Muscle layer of duodenum (tissue), 2 donors: ENCODE results near the gene OSBPL9.
"Not testable (repeated sequence)": the region's sequence is repeated elsewhere in the genome, so short reads cannot be mapped to it uniquely, and the experiment has no call there.

ENCODE experiments used
- H3K27ac ChIP-seq: one replicate; pipeline ENCODE4 v1.7.0; 2013; ENCODE audit warnings: mild to moderate bottlenecking, low read length
- H3K27me3 ChIP-seq: one replicate; pipeline ENCODE4 v1.7.0; 2013; ENCODE audit warnings: low read depth, mild to moderate bottlenecking, control low read depth, low read length
- H3K36me3 ChIP-seq, 2 donors: one replicate each; pipeline ENCODE4 v1.7.0; 2013; ENCODE audit warnings: low read length in 2 of 2, control low read depth in 1 of 2, mild to moderate bottlenecking in 1 of 2; ENCODE audit not compliant: insufficient read depth in 2 of 2, control insufficient read depth in 1 of 2
- H3K4me1 ChIP-seq, 2 donors: one replicate each; pipeline ENCODE4 v1.7.0; 2013; ENCODE audit warnings: low read length in 2 of 2, mild to moderate bottlenecking in 2 of 2, control low read depth in 1 of 2, moderate library complexity in 1 of 2; ENCODE audit not compliant: insufficient read depth in 2 of 2, control insufficient read depth in 1 of 2
- H3K4me3 ChIP-seq, 2 donors: one replicate each; pipeline ENCODE4 v1.7.0; 2013; ENCODE audit warnings: low read length in 2 of 2, low read depth in 1 of 2, mild to moderate bottlenecking in 1 of 2
- H3K9me3 ChIP-seq, 2 donors: one replicate each; pipeline ENCODE4 v1.7.0; 2013; ENCODE audit warnings: low read length in 2 of 2, control low read depth in 1 of 2, mild to moderate bottlenecking in 1 of 2; ENCODE audit not compliant: control insufficient read depth in 1 of 2
- donor health status: healthy.

The OSBPL9 gene

DNA sequence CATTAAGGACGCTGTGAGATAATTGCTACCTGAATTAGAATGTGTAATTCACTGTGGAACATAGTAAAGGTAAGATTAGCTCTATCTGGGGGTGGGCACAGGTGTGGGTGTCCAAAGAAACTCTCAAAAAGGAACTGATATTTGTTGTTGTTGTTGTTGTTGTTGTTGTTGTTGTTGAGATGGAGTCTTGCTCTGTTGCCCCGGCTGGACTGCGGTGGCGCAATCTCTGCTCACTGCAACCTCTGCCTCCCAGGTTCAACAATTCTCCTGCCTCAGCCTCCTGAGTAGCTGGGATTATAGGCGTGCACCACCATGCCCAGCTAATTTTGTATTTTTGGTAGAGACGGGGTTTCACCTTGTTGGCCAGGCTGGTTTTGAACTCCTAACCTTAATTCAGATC is 6.8 kb upstream of the OSBPL9 start:
- not testable (repeated sequence) for H3K4me3 ChIP-seq, H3K36me3 ChIP-seq, H3K27ac ChIP-seq, H3K27me3 ChIP-seq, H3K4me1 ChIP-seq, H3K9me3 ChIP-seq

DNA sequence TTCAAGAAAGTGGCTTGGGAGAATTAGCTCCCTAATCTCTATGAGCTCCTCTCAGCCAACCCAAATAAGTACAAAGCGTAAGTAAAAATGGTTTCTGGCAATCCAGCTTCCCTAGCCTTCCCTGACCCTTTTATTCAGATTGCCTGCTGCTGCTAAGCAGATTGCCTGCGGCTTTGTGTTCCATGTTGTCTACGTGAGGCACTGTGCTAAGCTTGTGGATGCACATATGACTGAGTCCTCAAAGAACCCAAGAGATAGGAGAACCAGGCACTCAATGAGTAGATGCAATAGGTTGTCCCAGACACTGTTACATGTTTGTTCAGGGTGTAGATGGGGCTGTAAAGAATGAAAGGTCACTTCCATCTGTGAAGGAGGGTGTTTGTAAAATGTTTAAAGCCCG is 6.3 kb upstream of the OSBPL9 start:
- Histone ChIP-seq H3K27me3 (no peaks in the 10 kb centered on the region), H3K4me3 (no peak overlapping the region), H3K36me3 (no peaks in the 10 kb centered on the region), H3K27ac (no peak overlapping the region), H3K4me1 (peaks cover 0 to 5% of the 10 kb centered on the region in 2 donors), H3K9me3 (no peaks in the 10 kb centered on the region)

DNA sequence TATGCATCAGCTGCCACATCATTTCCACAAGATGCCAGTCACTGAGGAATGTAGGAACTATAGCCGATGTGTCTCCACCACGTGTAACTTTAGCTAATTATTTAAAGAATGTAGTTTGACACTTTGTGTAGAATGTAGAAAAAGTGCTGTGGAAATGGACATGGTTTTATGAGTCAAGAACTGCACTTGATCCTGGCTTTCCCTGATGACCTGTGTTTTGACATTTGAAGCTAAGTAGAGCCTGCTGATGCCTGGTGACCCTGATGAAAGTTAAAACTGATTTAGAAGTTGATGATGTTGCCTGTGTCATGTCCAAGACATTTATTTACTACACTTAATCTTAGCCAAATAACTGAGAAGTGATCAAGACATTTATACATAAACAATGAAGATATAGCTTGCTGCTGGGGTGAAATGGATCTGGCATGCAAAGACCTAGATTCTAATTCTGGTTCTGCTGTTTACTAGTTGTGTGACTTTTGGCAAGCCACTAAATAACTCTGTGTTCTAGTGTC is 4.4 kb upstream of the OSBPL9 start:
- no peaks in the 10 kb centered on the region for H3K9me3 ChIP-seq
- no peaks in the 10 kb centered on the region for H3K27me3 ChIP-seq
- H3K4me1 ChIP-seq = peaks cover 0 to 11% of the 10 kb centered on the region in 2 donors
- H3K4me3 ChIP-seq = no peak overlapping the region
- peaks cover 0 to 6% of the 10 kb centered on the region in 2 donors for H3K36me3 ChIP-seq
- H3K27ac ChIP-seq = no peak overlapping the region

DNA sequence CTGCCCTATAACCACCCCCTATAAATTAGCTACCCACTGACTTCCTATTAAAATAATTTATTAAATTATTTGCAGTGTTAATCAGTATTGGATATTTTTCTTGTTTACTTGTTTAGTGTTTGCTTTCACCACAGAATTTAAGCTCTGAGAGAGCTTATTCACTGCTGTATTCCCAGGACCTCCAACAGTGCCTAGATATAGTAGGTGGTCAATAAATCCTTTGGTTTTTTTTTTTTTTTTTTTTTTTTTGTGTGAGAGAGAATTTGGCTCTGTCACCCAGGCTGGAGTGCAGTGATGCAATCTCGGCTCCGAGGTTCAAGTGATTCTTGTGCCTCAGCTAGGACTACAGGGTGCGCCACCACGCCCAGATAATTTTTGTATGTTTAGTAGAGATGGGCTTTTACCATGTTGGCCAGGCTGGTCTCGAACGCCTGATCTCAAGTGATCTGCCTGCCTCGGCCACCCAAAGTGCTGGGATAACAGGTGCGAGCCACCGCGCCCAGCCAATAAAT is 1.1 kb upstream of the OSBPL9 start:
- no peak overlapping the region for H3K27ac ChIP-seq
- peak overlapping the region in 1 of 2 donors; percentile 94 for H3K4me3 ChIP-seq
- no peaks in the 10 kb centered on the region for H3K9me3 ChIP-seq
- no peaks in the 10 kb centered on the region for H3K27me3 ChIP-seq
- peaks cover 0 to 7% of the 10 kb centered on the region in 2 donors for H3K36me3 ChIP-seq
- H3K4me1 ChIP-seq = peaks cover 0 to 33% of the 10 kb centered on the region in 2 donors

DNA sequence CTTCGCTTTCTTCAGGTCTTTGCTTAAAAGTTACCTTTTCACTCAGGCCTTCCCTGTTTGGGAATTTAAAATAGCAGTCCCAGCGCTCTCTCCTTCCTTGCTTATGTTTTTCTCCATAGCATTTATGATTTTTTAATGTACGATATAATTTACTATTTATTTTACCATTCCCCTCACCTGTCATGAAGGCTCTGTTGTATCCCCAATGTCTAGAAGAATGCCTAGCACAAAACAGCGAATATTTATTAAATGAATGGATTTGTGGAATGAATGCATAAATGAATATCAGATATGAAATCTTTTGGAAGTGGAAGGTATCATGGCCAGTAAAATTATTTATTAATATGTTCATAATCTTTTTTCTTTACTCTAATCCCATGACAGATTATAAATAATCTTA is 402 bp upstream of the OSBPL9 start:
- Histone ChIP-seq H3K4me3 (peak overlapping the region; percentile 3 to 94), H3K36me3 (peaks cover 0 to 7% of the 10 kb centered on the region in 2 donors), H3K9me3 (no peaks in the 10 kb centered on the region), H3K4me1 (peaks cover 0 to 33% of the 10 kb centered on the region in 2 donors), H3K27me3 (no peaks in the 10 kb centered on the region), H3K27ac (no peak overlapping the region)

DNA sequence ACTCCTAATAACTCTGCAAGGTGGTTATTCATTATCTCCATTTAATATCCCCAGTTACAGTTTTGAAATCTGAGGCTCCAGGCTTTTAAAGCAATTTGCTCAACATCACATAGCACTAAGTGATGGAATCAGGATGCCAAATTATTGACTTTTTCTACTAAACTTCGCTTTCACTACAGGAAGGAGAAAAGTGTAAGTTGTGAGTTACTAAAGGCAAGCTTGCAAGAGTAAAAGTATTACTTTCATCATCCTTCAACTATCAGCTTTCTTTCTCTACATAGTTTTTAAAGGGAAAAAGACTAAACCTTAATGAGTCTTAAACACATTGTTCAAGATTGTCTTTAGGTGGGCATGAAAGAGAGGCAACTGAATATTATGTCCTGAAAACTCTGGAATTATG is 1.8 kb downstream of the OSBPL9 start:
- Histone ChIP-seq H3K36me3 (peaks cover 0 to 7% of the 10 kb centered on the region in 2 donors), H3K27ac (no peak overlapping the region), H3K4me1 (peaks cover 0 to 37% of the 10 kb centered on the region in 2 donors), H3K9me3 (no peaks in the 10 kb centered on the region), H3K4me3 (peak overlapping the region in 1 of 2 donors; percentile 94), H3K27me3 (no peaks in the 10 kb centered on the region)

DNA sequence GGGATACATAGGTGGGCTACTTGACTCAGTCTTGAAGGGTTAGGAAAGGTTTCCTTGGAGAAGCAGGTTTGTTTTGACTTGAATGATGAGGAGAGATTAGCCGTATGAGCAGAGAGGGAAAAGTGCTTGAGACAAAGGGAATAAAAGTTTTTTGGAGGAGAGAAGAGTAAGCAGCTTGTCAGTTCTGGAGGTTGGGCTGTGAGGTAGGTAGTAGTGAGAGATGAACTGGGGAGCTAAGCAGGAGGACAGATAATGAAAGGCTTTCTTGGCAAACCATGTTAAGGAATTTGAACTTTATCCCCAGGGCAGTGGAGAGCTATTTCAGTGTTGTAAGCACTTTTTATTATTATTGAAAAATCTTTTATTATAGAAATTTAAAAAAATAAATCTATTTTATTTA is 3.6 kb downstream of the OSBPL9 start:
- Histone ChIP-seq H3K27ac (no peak overlapping the region), H3K4me1 (peaks cover 0 to 37% of the 10 kb centered on the region in 2 donors), H3K9me3 (no peaks in the 10 kb centered on the region), H3K27me3 (no peaks in the 10 kb centered on the region), H3K4me3 (no peak overlapping the region), H3K36me3 (peaks cover 0 to 7% of the 10 kb centered on the region in 2 donors)

DNA sequence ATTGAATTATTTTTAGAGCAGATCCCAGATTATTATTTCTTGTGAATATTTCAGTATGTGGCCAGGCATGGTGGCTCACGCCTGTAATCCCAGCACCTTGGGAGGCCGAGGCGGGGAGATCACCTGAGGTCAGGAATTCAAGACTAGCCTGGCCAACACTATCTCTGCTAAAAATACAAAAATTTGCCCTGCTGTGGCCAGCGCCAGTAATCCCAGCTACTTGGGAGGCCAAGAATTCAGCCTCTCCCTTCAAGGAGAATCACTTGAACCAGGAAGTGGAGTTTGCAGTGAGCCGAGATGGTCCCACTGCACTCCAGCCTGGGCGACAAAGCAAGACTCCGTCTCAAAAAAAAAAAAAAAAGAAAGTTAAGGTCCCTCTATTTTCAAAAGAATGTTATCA is 4.3 kb downstream of the OSBPL9 start:
- Histone ChIP-seq H3K9me3 (no peaks in the 10 kb centered on the region), H3K4me1 (peaks cover 0 to 35% of the 10 kb centered on the region in 2 donors), H3K27ac (no peak overlapping the region), H3K36me3 (peaks cover 0 to 7% of the 10 kb centered on the region in 2 donors), H3K27me3 (no peaks in the 10 kb centered on the region), H3K4me3 (no peak overlapping the region)

DNA sequence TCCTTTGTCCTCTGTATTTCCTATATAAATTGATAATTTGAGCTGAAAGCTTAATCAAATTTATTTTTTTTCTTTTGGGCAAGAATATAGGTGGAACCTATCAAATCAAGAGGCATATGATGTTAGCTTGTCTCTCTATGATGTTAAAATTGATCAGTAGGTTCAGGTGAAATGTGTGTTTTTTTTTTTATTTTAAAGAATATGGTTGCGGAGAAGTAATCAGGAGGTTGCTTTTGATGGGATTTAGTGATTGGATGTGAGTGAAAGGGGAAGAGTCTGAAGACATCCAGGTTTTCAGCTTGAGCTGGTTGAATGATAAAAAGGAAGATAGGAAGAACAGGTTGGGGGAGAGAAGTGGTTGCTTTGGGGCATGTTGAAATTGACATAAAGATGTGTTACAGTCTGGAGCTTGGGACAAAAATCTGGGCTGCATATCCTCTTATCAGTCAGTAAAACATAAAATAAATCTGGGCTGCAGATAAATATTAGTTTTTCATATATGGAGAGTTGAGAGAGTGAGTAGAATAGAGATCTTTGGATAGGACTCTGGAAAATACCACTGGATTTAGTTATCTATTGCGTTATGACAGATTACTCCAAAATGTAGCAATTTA is 5.1 kb downstream of the OSBPL9 start:
- H3K4me1 ChIP-seq = peaks cover 0 to 30% of the 10 kb centered on the region in 2 donors
- peaks cover 0 to 7% of the 10 kb centered on the region in 2 donors for H3K36me3 ChIP-seq
- H3K27ac ChIP-seq = no peak overlapping the region
- H3K4me3 ChIP-seq = no peak overlapping the region
- H3K9me3 ChIP-seq = no peaks in the 10 kb centered on the region
- no peaks in the 10 kb centered on the region for H3K27me3 ChIP-seq

DNA sequence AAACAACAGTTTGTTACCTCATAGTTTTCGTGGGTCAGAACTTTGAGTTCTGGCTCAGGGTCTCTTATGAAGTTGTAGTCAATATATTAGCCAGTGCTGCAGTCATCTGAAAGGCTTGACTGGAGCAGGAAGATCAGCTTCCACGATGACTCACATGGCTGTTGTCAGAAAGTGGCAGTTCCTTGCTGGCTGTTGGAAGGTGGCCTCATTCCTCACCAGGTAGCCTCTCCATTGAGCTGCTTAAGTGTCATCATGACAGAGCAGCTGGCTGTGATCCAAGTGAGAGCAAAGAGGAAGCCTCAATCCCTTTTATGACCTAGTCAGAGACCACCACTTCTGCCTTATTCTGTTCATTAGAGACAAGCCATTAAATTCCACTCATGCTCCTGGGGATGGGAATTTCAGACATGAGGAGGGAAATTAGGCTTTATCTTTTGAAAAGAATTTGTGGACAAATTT is 5.6 kb downstream of the OSBPL9 start:
- no peaks in the 10 kb centered on the region for H3K27me3 ChIP-seq
- peaks cover 0 to 2% of the 10 kb centered on the region in 2 donors for H3K36me3 ChIP-seq
- no peak overlapping the region for H3K27ac ChIP-seq
- H3K4me1 ChIP-seq = peaks cover 0 to 30% of the 10 kb centered on the region in 2 donors
- H3K4me3 ChIP-seq = no peak overlapping the region
- H3K9me3 ChIP-seq = no peaks in the 10 kb centered on the region

DNA sequence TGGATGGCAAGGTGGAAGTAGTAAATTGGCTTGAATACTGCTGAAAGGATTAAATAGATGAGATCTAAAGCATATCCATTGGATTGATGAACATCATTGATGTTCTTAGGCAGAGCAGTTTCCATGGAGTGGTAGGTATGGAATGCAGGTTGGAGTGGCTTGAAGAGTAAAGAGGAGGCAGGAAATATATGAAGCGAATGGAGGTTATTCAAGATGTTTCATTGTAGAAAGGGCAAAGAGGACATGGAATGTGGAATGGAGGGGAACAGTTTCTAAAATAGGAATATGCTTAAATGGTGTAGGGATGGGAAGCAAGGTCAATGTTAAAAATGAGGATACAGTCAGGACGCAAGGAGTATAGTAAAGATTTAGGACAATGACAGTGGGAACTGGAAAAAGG is 6.1 kb downstream of the OSBPL9 start:
- no peaks in the 10 kb centered on the region for H3K36me3 ChIP-seq
- H3K4me1 ChIP-seq = peaks cover 0 to 28% of the 10 kb centered on the region in 2 donors
- no peak overlapping the region for H3K4me3 ChIP-seq
- no peaks in the 10 kb centered on the region for H3K27me3 ChIP-seq
- no peaks in the 10 kb centered on the region for H3K9me3 ChIP-seq
- H3K27ac ChIP-seq = no peak overlapping the region

DNA sequence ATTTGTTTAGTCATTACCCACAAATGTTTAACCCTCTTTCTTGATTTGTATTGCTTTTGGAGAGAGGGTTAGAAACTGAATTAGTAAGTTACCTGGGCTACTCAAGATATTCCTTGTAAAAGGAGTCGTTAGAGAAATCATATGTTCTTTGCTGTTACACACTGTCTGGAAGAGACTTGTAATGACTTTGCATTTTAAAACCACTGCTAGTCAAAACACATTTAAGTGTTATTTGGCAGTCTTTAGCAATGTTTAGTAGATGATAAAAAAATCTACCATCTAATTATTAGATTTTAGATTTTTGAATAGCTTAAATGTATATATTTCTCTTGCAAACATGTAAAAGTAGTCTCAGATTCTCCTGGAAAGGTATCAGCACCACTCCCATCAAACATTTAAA is 6.6 kb downstream of the OSBPL9 start:
- Histone ChIP-seq H3K27me3 (no peaks in the 10 kb centered on the region), H3K4me1 (peaks cover 0 to 24% of the 10 kb centered on the region in 2 donors), H3K4me3 (no peak overlapping the region), H3K36me3 (no peaks in the 10 kb centered on the region), H3K27ac (no peak overlapping the region), H3K9me3 (no peaks in the 10 kb centered on the region)
